GM12878 (cell line): Measurements from ENCODE around the gene PLA2G4C. TPM values are rescaled to one million over a fixed set of nuclear protein-coding genes. Genes with fewer than 3 reads are reported as not detected.
"Not testable (repeated sequence)": the region's sequence is repeated elsewhere in the genome, so short reads cannot be mapped to it uniquely, and the experiment has no call there.

ENCODE experiments used
- ATAC-seq: fragments of 200-7000 bp; cut with Tn5 transposase; 3 replicates; pipeline ENCODE4 v1.9.1; 2020; ENCODE audit warnings: mild to moderate bottlenecking, moderate library complexity
- BruUV-seq: library from RNA; stranded (reverse); fragments of 400-500 nt; replicated peaks from 2 replicates; lab custom pipeline; 2021; lab: Mats Ljungman, UMichigan
- CTCF ChIA-PET: fragments of 300-600 bp; sonication (Branson Sonifier 250); formaldehyde crosslinking; extraction: SDS; loops from one replicate; lab custom pipeline; 2021; ENCODE audit warnings: inconsistent platforms; lab: Yijun Ruan, JAX
- POLR2A ChIA-PET: fragments of 350-600 bp; formaldehyde crosslinking; extraction: SDS; loops from one replicate; lab custom pipeline; 2021; ENCODE audit warnings: inconsistent platforms; lab: Charles Lee
- RAD21 ChIA-PET: fragments of 300-600 bp; sonication (Branson Sonifier 250); formaldehyde crosslinking; loops from one replicate; lab custom pipeline; 2023; ENCODE audit warnings: antibody characterized with exemption; ENCODE audit not compliant: unreplicated experiment; lab: Charles Lee
- SMC1A ChIA-PET: fragments of 300-600 bp; sonication (Branson Sonifier 250); formaldehyde crosslinking; loops from one replicate; lab custom pipeline; 2023; ENCODE audit not compliant: unreplicated experiment, uncharacterized antibody; lab: Charles Lee
- DNase-seq: peaks from one replicate; pipeline ENCODE4 v3.0.0-alpha.2; 2011; ENCODE audit warnings: low read depth, low spot score
- FAIRE-seq: peaks from 3 replicates; lab custom pipeline; 2011; peaks lifted over from hg19 to GRCh38; lab: Jason Lieb, UNC
- H2AFZ ChIP-seq: 2 replicates; pipeline ENCODE4 v1.6.0; 2011; ENCODE audit warnings: low read depth, low read length, control low read depth; ENCODE audit not compliant: control insufficient read depth
- H3K27ac ChIP-seq: 2 replicates; pipeline ENCODE4 v1.5.1; 2011; ENCODE audit warnings: control low read depth; ENCODE audit not compliant: control insufficient read depth, insufficient read depth
- H3K27me3 ChIP-seq, 2 experiments: replicated peaks in 1 of 2; 2 replicates each; pipeline versions ENCODE4 v1.6.0 to v1.6.1; 2011; ENCODE audit warnings: low read length in 1 of 2; ENCODE audit not compliant: control insufficient read depth in 2 of 2, insufficient read depth in 2 of 2
- H3K36me3 ChIP-seq, 2 experiments: 2 replicates each; pipeline ENCODE4 v1.5.1; 2011; ENCODE audit warnings: low read length in 1 of 2; ENCODE audit not compliant: control insufficient read depth in 2 of 2, insufficient read depth in 2 of 2
- H3K4me1 ChIP-seq: 2 replicates; pipeline ENCODE4 v1.6.1; 2011; ENCODE audit warnings: mild to moderate bottlenecking, low read length, moderate library complexity, mixed read lengths; ENCODE audit not compliant: control insufficient read depth, insufficient read depth
- H3K4me2 ChIP-seq: 2 replicates; pipeline ENCODE4 v1.6.0; 2011; ENCODE audit warnings: control low read depth; ENCODE audit not compliant: control insufficient read depth, insufficient read depth
- H3K4me3 ChIP-seq: fragments of 200-600 bp; sonication (generic); 2 replicates; pipeline ENCODE4 v1.5.1; 2016
- H3K79me2 ChIP-seq: 2 replicates; pipeline ENCODE4 v1.6.0; 2011; ENCODE audit warnings: low read length; ENCODE audit not compliant: control insufficient read depth, insufficient read depth
- H3K9ac ChIP-seq: 2 replicates; pipeline ENCODE4 v1.8.0; 2011; ENCODE audit warnings: low read length, control low read depth, mixed read lengths; ENCODE audit not compliant: control insufficient read depth, insufficient read depth
- H3K9me3 ChIP-seq: replicated peaks from 3 replicates; pipeline ENCODE4 v1.5.1; 2011; ENCODE audit warnings: mild to moderate bottlenecking, low read length; ENCODE audit not compliant: control insufficient read depth, insufficient read depth
- H4K20me1 ChIP-seq: 2 replicates; pipeline ENCODE4 v1.6.0; 2011; ENCODE audit not compliant: control insufficient read depth, insufficient read depth
- JUNB ChIP-seq: IDR thresholded peaks from 2 replicates; pipeline ENCODE4 v1.6.1; 2016; ENCODE audit warnings: antibody characterized with exemption, mild to moderate bottlenecking
- MYB ChIP-seq: fragments of 150-350 bp; IDR thresholded peaks from 2 replicates; pipeline ENCODE4 v1.6.1; 2014; ENCODE audit warnings: mild to moderate bottlenecking, low read depth, low read length, borderline replicate concordance
- WGBS: methylation state at CpG from one replicate; pipeline ENCODE4 v1.1.6; 2016; ENCODE audit warnings: low lambda C conversion rate; ENCODE audit not compliant: insufficient replicate concordance, insufficient coverage; ENCODE audit errors: missing lambda C conversion rate; 5-methylcytosine and 5-hydroxymethylcytosine counted together
- in situ Hi-C: fragments of 300-500 bp; cut with MboI; formaldehyde crosslinking; loops from 9 replicates; pipeline ENCODE4 v1.14.3; 2018; ENCODE audit warnings: mixed read lengths
- intact Hi-C: fragments of 100-400 bp; cut with micrococcal nuclease; formaldehyde crosslinking; loops from one replicate; pipeline ENCODE4 v1.14.2; 2022; ENCODE audit not compliant: unreplicated experiment
- polyA plus RNA-seq, 11 experiments: library from polyadenylated mRNA; depleted of rRNA in 4 of 11; unstranded in 6 of 11; stranded (reverse) in 5 of 11; fragments of >200 nt; fragmentation: Nextera tagmentation in 4 of 11; fragmentation: Illumina TruSeq in 1 of 11; extraction: Ambion mirVana in 4 of 11; extraction: Trizol in 1 of 11; gene quantifications; 1 replicate in 1 of 11; 2 replicates in 10 of 11; pipeline versions ENCODE4 v1.2.1 to v1.2.3, GENCODE V29; 2011 to 2016; ENCODE audit warnings: inconsistent platforms in 2 of 11, missing spikeins in 2 of 11, low read depth in 1 of 11
- total RNA-seq, 4 experiments: library from RNA; depleted of rRNA in 3 of 4; stranded (reverse); fragments of >200 nt in 3 of 4; fragmentation: Illumina TruSeq in 1 of 4; extraction: Trizol in 1 of 4; gene quantifications; 2 replicates each; pipeline versions ENCODE4 v1.2.1 to v1.2.3, GENCODE V29; 2013 to 2021

Gene PLA2G4C
- total and polyA plus RNA-seq, 10 of the 15 experiments (the other 5 are each of a cell fraction or from before 2014, with no cell fraction given) = 0.53 to 3.6 (median 1.1) TPM

DNA sequence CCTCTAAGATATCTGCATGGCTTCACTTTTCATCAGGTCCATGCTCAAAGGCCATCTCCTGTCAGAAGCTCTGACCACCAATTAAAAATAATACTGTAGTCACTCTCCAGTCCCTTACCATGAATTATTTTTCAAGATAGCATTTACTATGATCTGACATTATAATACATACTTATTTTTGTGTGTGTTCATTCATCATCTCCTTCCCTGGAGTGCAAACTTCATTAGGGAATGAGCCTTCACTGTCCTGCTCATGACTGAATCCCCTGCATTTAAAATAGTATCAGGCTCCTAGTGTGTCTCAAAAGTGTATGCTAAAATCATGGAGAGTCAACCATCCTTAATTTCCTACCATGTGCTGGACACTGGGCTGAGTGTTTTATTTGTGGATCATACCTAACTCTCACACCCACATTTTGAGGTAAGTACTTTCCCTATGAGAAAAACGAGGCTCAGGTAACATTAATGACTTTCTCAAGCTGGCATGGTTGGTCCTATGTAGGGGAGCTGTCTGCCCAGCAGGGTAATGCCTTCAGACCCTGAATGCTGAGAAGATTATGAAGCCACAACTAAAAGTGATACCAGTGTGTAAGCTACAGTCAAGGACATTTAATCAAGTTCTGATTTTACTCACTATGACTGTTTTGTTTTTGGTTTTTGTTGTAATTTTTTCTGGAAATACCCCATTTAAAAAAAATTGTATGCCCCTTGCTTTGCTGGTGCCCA, 16.3 kb downstream of the PLA2G4C start:
- H4K20me1 ChIP-seq = no peaks in the 10 kb centered on the region
- H3K27me3 ChIP-seq = no peaks in the 10 kb centered on the region
- DNase-seq = no peak
- H3K9ac ChIP-seq = no peak overlapping the region
- peaks cover 5% of the 10 kb centered on the region; the same call in 2 of the 3 replicates for H3K9me3 ChIP-seq
- no peaks in the 10 kb centered on the region for H3K79me2 ChIP-seq
- no peak overlapping the region for H3K4me2 ChIP-seq
- peak; percentile 27 for FAIRE-seq
- no peak for TF ChIP-seq MYB
- peak; percentile 43; the same call in 1 of the 2 replicates for TF ChIP-seq JUNB
- ChIA-PET RAD21 (interaction anchor here (0.5 kb wide), 1 partner anchor 14 kb away, joined by 3 read pairs; no protein-coding TSS in a partner anchor), SMC1A (no interaction called here), POLR2A (no interaction called here), CTCF (interaction anchor here (0.5 to 1.2 kb wide), 3 partner anchors 10 to 162 kb away, joined by 3 to 5 read pairs (median 3); partner anchors contain the start of gene CARD8)
- H3K36me3 ChIP-seq = no peaks in the 10 kb centered on the region
- no peaks in the 10 kb centered on the region; the same call in 1 of the 2 replicates for H3K4me1 ChIP-seq
- in situ Hi-C loops (no loop called here), intact Hi-C loops (no loop called here)
- no peak overlapping the region for H2AFZ ChIP-seq
- BruUV-seq = no TSS peak
- H3K4me3 ChIP-seq = no peak overlapping the region
- ATAC-seq = peak; percentile 85
- 0% methylated on average over 1 of the region's 1 CpG for WGBS
- no peak overlapping the region for H3K27ac ChIP-seq

DNA sequence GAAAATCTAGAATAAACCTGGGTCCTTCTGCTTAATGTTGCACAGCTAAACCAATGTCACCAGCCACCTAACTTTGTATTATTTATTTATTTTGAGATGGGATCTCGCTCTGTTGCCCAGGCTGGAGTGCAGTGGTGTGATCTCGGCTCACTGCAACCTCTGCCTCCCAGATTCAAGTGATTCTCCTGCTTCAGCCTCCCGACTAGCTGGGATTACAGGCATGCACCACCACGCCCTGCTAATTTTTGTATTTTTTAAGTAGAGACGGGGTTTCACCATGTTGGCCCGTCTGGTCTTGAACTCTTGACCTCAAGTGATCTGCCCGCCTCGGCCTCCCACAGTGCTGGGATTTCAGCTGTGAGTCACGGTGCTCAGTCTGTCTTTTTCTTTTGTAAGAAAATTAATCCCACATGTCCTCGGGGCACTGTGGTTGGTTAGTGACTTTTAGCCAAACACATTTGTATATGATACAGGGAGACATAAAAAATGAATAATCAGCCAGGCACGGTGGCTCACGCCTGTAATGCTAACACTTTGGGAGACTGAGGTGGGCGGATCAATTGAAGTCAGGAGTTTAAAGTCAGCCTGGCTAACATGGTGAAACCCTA, 19.4 kb downstream of the PLA2G4C start:
- H3K79me2 ChIP-seq, in situ Hi-C loops, BruUV-seq: not testable (repeated sequence)

More for the DNA sequence above, 19.4 kb downstream of the PLA2G4C start:
- H3K4me1 ChIP-seq, DNase-seq, H3K9me3 ChIP-seq, H3K27me3 ChIP-seq, H3K27ac ChIP-seq, H3K9ac ChIP-seq, FAIRE-seq, H2AFZ ChIP-seq, H3K36me3 ChIP-seq, H3K4me3 ChIP-seq, RAD21 ChIA-PET, H3K4me2 ChIP-seq, ATAC-seq, intact Hi-C loops, SMC1A ChIA-PET, POLR2A ChIA-PET, CTCF ChIA-PET, H4K20me1 ChIP-seq: not testable (repeated sequence)
- WGBS = 32% methylated on average over 13 of the region's 13 CpGs
